Astrocyte of the cerebellum (primary cell): ENCODE data around the gene REPIN1.

Experiments
- DNase-seq: peaks from one replicate; pipeline ENCODE4 v3.0.0-alpha.2; 2011; ENCODE audit warnings: low read depth
- H3K4me3 ChIP-seq: 2 replicates; pipeline ENCODE4 v1.5.1; 2011; ENCODE audit warnings: mild to moderate bottlenecking, low read depth, low read length, moderate library complexity
- CTCF ChIP-seq: IDR thresholded peaks from 2 replicates; pipeline ENCODE4 v1.5.1; 2012; ENCODE audit warnings: low read length, low read depth, moderate library complexity, mild to moderate bottlenecking; ENCODE audit errors: missing control alignments
- in situ Hi-C: cut with HindIII; loops from 2 replicates; pipeline ENCODE4 v1.10.0; 2017; ENCODE audit warnings: low sequenced_read_pairs

The REPIN1 gene

DNA sequence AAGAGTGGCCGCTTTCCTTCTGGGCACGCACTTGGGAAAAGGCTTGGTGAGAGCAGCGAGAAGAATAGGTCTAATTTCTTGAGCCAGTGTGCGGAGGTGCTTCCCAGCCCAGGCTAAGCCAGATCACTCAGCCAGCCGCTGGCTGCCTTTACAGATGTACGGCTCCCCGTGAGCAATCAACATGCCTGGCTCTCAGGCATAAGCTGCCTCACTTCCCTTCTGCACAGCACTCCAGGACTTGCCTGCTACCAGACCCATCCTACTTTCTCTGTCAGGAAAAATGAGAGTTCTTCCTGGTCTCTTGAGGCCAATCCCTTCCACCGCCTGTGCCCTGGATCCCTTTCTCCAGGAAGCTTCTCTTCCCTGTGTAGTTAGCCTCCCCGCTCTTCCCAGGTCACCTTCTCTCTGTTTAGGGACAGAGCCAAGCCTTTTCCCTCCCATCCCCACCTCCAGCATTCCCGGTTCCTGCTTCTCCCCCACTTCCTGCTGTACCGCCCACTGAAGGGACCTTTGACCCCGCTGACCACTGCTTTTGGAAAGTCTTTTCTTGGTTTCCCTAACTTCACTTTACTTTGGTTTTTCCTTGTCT, 44.2 kb upstream of the REPIN1 start:
- H3K4me3 ChIP-seq, result no peak overlapping the region
- in situ Hi-C loops, result no loop called here
- TF ChIP-seq CTCF, result no peak
- no peak for DNase-seq

DNA sequence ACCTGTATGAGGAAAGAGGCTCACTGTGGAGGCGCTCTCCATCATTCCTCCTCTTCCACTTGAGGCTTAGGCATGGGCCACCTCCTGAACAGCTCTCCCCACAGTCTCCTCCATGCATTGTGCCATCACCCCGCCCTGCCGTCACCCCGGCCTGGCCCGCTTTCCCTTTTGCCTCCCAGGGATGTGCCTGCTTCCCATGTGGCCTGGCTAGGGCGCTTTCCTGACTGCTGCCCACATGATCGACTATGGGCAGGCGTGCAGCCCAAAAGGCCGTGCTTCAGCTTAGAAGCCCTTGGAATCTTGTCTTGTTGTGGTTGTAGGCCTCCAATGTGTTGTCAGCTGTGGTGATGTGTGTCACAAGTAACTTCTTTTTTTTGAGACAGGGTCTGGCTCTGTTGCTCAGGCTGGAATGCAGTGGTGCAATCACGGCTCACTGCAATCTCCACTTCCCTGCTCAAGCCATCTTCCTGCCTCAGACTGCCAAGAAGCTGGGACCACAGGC, 43.5 kb upstream of the REPIN1 start:
- in situ Hi-C loops, result no loop called here
- no peak for DNase-seq
- H3K4me3 ChIP-seq, result no peak overlapping the region
- TF ChIP-seq CTCF, result no peak

DNA sequence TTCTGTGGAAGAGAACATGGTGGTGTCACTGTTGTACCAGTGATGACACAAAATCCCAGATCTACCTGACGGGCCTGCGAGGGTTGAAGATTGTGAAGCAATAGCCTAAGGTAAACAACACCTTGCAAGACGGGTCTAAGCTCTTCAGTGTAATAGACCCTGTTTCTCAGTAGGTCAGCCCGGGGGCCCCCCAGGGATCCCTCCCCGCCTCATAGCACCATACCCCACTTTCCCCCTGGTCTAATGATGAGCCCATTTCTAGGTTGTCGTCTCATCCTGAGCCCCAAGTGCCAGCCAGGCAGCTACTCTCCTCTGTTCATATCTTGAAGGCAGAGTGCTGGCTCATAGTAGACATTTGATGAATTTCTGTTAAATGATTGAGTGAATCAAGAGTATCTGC, 42.7 kb upstream of the REPIN1 start:
- TF ChIP-seq CTCF, result no peak
- DNase-seq, result no peak
- no peak overlapping the region for H3K4me3 ChIP-seq
- in situ Hi-C loops, result no loop called here

GRCh38 chr7:150326657-150327268, 41.9 kb upstream of the REPIN1 start:
- in situ Hi-C loops, result no loop called here
- no peak for TF ChIP-seq CTCF
- H3K4me3 ChIP-seq, result no peak overlapping the region
- no peak for DNase-seq

GRCh38 chr7:150327308-150327707, 41.3 kb upstream of the REPIN1 start:
- no peak for DNase-seq
- in situ Hi-C loops, result no loop called here
- TF ChIP-seq CTCF, result no peak
- no peak overlapping the region for H3K4me3 ChIP-seq

- no peak for DNase-seq
- no peak overlapping the region for H3K4me3 ChIP-seq
- no peak for TF ChIP-seq CTCF
- in situ Hi-C loops, result no loop called here
Measured at GRCh38 chr7:150329331-150330120, 39.1 kb upstream of the REPIN1 start.
